Measurements from ENCODE around the gene ABHD8.
"Not testable (repeated sequence)": the region's sequence is repeated elsewhere in the genome, so short reads cannot be mapped to it uniquely, and the experiment has no call there.

Gene ABHD8

GRCh38 chr19:17294051-17294891, 9.0 kb downstream of the ABHD8 start:
- peak; percentile 41 to 58 for DNase-seq

GRCh38 chr19:17293605-17294004, 9.6 kb downstream of the ABHD8 start:
- DNase-seq, result no peak

GRCh38 chr19:17292301-17293074, 10.7 kb downstream of the ABHD8 start:
- peak; percentile 84 to 88 for DNase-seq

GRCh38 chr19:17289489-17289888, 13.7 kb downstream of the ABHD8 start:
- peak; percentile 39 to 64 for DNase-seq

- no peak for DNase-seq
These were observed 16.5 kb downstream of the ABHD8 start for GRCh38 chr19:17286752-17287151.

GRCh38 chr19:17286263-17286662, 17.0 kb downstream of the ABHD8 start:
- no peak for DNase-seq

GRCh38 chr19:17285415-17286135, 17.6 kb downstream of the ABHD8 start:
- no peak for DNase-seq

- DNase-seq, result no peak
These were observed 19.7 kb downstream of the ABHD8 start for GRCh38 chr19:17283504-17283996.

- DNase-seq, result peak; percentile 80 to 82
These were observed 20.6 kb downstream of the ABHD8 start for GRCh38 chr19:17282488-17283125.

- peak; percentile 25 to 57 for DNase-seq
These were observed 21.6 kb downstream of the ABHD8 start, which contains the start of gene ANKLE1 for GRCh38 chr19:17281391-17282304. ANKLE1 (plus strand) TSS chr19:17281901; CDS start chr19:17281921, 20 bp downstream.

- no peak for DNase-seq
These were observed 23.8 kb downstream of the ABHD8 start for GRCh38 chr19:17279436-17279835.

GRCh38 chr19:17275441-17276175, 27.6 kb downstream of the ABHD8 start:
- DNase-seq, result no peak

- not testable (repeated sequence) for DNase-seq
These were observed 28.3 kb downstream of the ABHD8 start for GRCh38 chr19:17274892-17275291.

GRCh38 chr19:17268754-17269153, 34.5 kb downstream of the ABHD8 start:
- DNase-seq, result no peak

GRCh38 chr19:17266975-17267788, 36.0 kb downstream of the ABHD8 start, which contains the start of gene BABAM1:
BABAM1 (plus strand) TSS chr19:17267443; CDS start chr19:17268807, 1,364 bp downstream.
- peak; percentile 98 to 99 for DNase-seq

GRCh38 chr19:17266589-17266974, 36.6 kb downstream of the ABHD8 start:
- no peak for DNase-seq

- no peak for DNase-seq
These were observed 37.2 kb downstream of the ABHD8 start for GRCh38 chr19:17266026-17266425.

GRCh38 chr19:17264641-17264979, 38.6 kb downstream of the ABHD8 start, which contains the start of gene USHBP1:
USHBP1 (minus strand) TSS chr19:17264745; CDS start chr19:17264299, 446 bp downstream.
- DNase-seq, result no peak
